HL-60/S4 treated with retinoic acid at 250 ng/mL for 4 days and 3 days (cell line): ENCODE data around the gene CGREF1.
"Not testable (repeated sequence)": the region's sequence is repeated elsewhere in the genome, so short reads cannot be mapped to it uniquely, and the experiment has no call there.

Source experiments
- in situ Hi-C: fragments of 300-500 bp; cut with MboI; formaldehyde crosslinking; loops from 2 replicates; pipeline ENCODE4 v1.7.0; 2022; ENCODE audit warnings: low sequenced_read_pairs

The CGREF1 gene

GRCh38 chr2:27077231-27077630 lies 41.7 kb downstream of the CGREF1 start:
- in situ Hi-C loops = no loop called here

GRCh38 chr2:27076323-27076722 lies 42.6 kb downstream of the CGREF1 start:
- in situ Hi-C loops = no loop called here

GRCh38 chr2:27075566-27075871 lies 43.4 kb downstream of the CGREF1 start:
- in situ Hi-C loops = not testable (repeated sequence)

- in situ Hi-C loops = no loop called here
Observed at GRCh38 chr2:27074738-27075565, 44.0 kb downstream of the CGREF1 start.

GRCh38 chr2:27073782-27074181 lies 45.1 kb downstream of the CGREF1 start:
- in situ Hi-C loops = no loop called here

- in situ Hi-C loops = no loop called here
Observed at GRCh38 chr2:27072920-27073319, 46.0 kb downstream of the CGREF1 start.

- in situ Hi-C loops = no loop called here
Observed at GRCh38 chr2:27071990-27072830, 46.7 kb downstream of the CGREF1 start.

GRCh38 chr2:27071277-27071989 lies 47.5 kb downstream of the CGREF1 start, which contains the start of gene OST4:
OST4 (minus strand) TSS chr2:27071654.
- in situ Hi-C loops = no loop called here

- in situ Hi-C loops = no loop called here
Observed at GRCh38 chr2:27070653-27071276, 48.2 kb downstream of the CGREF1 start.

- in situ Hi-C loops = no loop called here
Observed at GRCh38 chr2:27069961-27070618, 48.8 kb downstream of the CGREF1 start.

GRCh38 chr2:27069436-27069835 lies 49.5 kb downstream of the CGREF1 start:
- in situ Hi-C loops = no loop called here

GRCh38 chr2:27067385-27067784 lies 51.5 kb downstream of the CGREF1 start:
- in situ Hi-C loops = no loop called here

- in situ Hi-C loops = no loop called here
Observed at GRCh38 chr2:27065128-27065527, 53.8 kb downstream of the CGREF1 start.

- in situ Hi-C loops = no loop called here
Observed at GRCh38 chr2:27060323-27060722, 58.6 kb downstream of the CGREF1 start.

- in situ Hi-C loops = no loop called here
Observed at GRCh38 chr2:27059141-27059820, 59.6 kb downstream of the CGREF1 start.

GRCh38 chr2:27058210-27058609 lies 60.7 kb downstream of the CGREF1 start:
- in situ Hi-C loops = no loop called here

- in situ Hi-C loops = no loop called here
Observed at GRCh38 chr2:27057184-27057583, 61.7 kb downstream of the CGREF1 start.

- in situ Hi-C loops = no loop called here
Observed at GRCh38 chr2:27054721-27055120, 64.2 kb downstream of the CGREF1 start.

- in situ Hi-C loops = no loop called here
Observed at GRCh38 chr2:27053776-27054175, 65.2 kb downstream of the CGREF1 start.

GRCh38 chr2:27053321-27053720 lies 65.6 kb downstream of the CGREF1 start:
- in situ Hi-C loops = no loop called here
